ENCODE measurements around the gene DEXI. TPM values are rescaled to one million over a fixed set of nuclear protein-coding genes. Genes with fewer than 3 reads are reported as not detected.

Gene DEXI
- total RNA-seq, 4 donors from 2014 or later: 79.2 to 136 (median 102) TPM

DNA sequence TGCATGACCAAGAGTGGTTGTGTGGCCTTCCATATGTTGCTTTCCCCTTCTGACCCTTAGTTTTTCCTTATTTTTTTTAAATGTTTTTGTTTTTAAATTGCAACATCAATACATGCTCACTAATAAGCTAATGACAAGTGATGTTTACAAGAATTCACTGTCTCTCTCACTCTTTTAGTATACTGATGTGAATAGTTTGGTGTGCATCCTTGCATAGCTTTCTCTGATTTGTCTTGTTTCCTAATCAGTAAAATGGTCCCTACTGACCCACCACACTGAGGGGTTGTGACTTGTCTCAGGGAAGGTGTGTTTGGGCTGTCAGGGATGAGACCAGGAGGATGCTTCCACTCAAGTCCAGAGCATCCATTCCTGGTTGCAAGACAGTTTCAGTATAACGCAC is 39.3 kb downstream of the DEXI start:
- TF ChIP-seq, protein P1, sequence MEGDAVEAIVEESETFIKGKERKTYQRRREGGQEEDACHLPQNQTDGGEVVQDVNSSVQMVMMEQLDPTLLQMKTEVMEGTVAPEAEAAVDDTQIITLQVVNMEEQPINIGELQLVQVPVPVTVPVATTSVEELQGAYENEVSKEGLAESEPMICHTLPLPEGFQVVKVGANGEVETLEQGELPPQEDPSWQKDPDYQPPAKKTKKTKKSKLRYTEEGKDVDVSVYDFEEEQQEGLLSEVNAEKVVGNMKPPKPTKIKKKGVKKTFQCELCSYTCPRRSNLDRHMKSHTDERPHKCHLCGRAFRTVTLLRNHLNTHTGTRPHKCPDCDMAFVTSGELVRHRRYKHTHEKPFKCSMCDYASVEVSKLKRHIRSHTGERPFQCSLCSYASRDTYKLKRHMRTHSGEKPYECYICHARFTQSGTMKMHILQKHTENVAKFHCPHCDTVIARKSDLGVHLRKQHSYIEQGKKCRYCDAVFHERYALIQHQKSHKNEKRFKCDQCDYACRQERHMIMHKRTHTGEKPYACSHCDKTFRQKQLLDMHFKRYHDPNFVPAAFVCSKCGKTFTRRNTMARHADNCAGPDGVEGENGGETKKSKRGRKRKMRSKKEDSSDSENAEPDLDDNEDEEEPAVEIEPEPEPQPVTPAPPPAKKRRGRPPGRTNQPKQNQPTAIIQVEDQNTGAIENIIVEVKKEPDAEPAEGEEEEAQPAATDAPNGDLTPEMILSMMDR (IDR thresholded peaks at IDR 0.05): no peak
- TF ChIP-seq POLR2A (IDR thresholded peaks at IDR 0.05): no peak
- TF ChIP-seq EP300 (IDR thresholded peaks at IDR 0.05): no peak
- TF ChIP-seq POLR2AphosphoS5 (IDR thresholded peaks at IDR 0.05): no peak
- Histone ChIP-seq H3K4me1 (no peaks in the 10 kb centered on the region), H3K27ac (no peak overlapping the region), H3K4me3 (no peak overlapping the region), H3K9me3 (peaks cover 0 to 14% (median 0%) of the 10 kb centered on the region in 3 donors), H3K27me3 (peaks cover 12% of the 10 kb centered on the region), H3K36me3 (peaks cover 0 to 49% of the 10 kb centered on the region in 2 donors)
- no CpG with 5 or more reads among the region's 1 CpG for WGBS, 2 donors (ENCODE audit: low coverage in 1 of 2)
- no peak for ATAC-seq

GRCh38 chr16:10897134-10897533 is 45.1 kb downstream of the DEXI start:
- H3K9me3 ChIP-seq: peaks cover 0 to 1% (median 0%) of the 10 kb centered on the region in 3 donors
- no peak for ATAC-seq
- H3K36me3 ChIP-seq: peaks cover 0 to 10% of the 10 kb centered on the region in 2 donors
- H3K4me3 ChIP-seq: no peak overlapping the region
- H3K4me1 ChIP-seq: no peaks in the 10 kb centered on the region
- no peak overlapping the region for H3K27ac ChIP-seq
- H3K27me3 ChIP-seq: peaks cover 24% of the 10 kb centered on the region
- TF ChIP-seq EP300 (IDR thresholded peaks at IDR 0.05) (no peak), POLR2AphosphoS5 (IDR thresholded peaks at IDR 0.05) (no peak), POLR2A (IDR thresholded peaks at IDR 0.05) (no peak)
- 47 to 80% methylated on average over 5 of the region's 5 CpGs for WGBS, 2 donors (ENCODE audit: low coverage in 1 of 2)

- WGBS, 2 donors (ENCODE audit: low coverage in 1 of 2): 89 to 90% methylated on average over 2 of the region's 2 CpGs
- no peak for ATAC-seq
These were observed 45.5 kb downstream of the DEXI start for GRCh38 chr16:10896723-10897122.

GRCh38 chr16:10896165-10896564 is 46.1 kb downstream of the DEXI start:
- TF ChIP-seq POLR2AphosphoS5 (IDR thresholded peaks at IDR 0.05) (no peak), EP300 (IDR thresholded peaks at IDR 0.05) (no peak), POLR2A (IDR thresholded peaks at IDR 0.05) (no peak)
- TF ChIP-seq, protein P1 (IDR thresholded peaks at IDR 0.05): no peak
- no peaks in the 10 kb centered on the region for H3K4me1 ChIP-seq
- peaks cover 0 to under 1% of the 10 kb centered on the region in 2 donors for H3K36me3 ChIP-seq
- no peaks in the 10 kb centered on the region for H3K9me3 ChIP-seq
- H3K4me3 ChIP-seq: no peak overlapping the region
- no peak overlapping the region for H3K27ac ChIP-seq
- ATAC-seq: no peak
- H3K27me3 ChIP-seq: peaks cover 15% of the 10 kb centered on the region
- 59 to 63% methylated on average over 2 to 3 of the region's 3 CpGs for WGBS, 2 donors (ENCODE audit: low coverage in 1 of 2)

More at GRCh38 chr16:10896723-10897122, 45.5 kb downstream of the DEXI start:
- Histone ChIP-seq H3K4me3 (no peak overlapping the region), H3K27me3 (peaks cover 20% of the 10 kb centered on the region), H3K36me3 (peaks cover 0 to 6% of the 10 kb centered on the region in 2 donors), H3K9me3 (no peaks in the 10 kb centered on the region), H3K27ac (no peak overlapping the region), H3K4me1 (no peaks in the 10 kb centered on the region)
- TF ChIP-seq POLR2A (IDR thresholded peaks at IDR 0.05): no peak
- no peak for TF ChIP-seq EP300 (IDR thresholded peaks at IDR 0.05)
- TF ChIP-seq POLR2AphosphoS5 (IDR thresholded peaks at IDR 0.05): no peak

GRCh38 chr16:10895053-10895946 is 47.0 kb downstream of the DEXI start:
- WGBS, 2 donors (ENCODE audit: low coverage in 1 of 2): 0 to 35% methylated on average over 1 to 14 of the region's 17 CpGs
- H3K9me3 ChIP-seq: no peaks in the 10 kb centered on the region
- H3K27me3 ChIP-seq: peaks cover 22% of the 10 kb centered on the region
- TF ChIP-seq, protein P1 (IDR thresholded peaks at IDR 0.05): no peak
- TF ChIP-seq EP300 (IDR thresholded peaks at IDR 0.05): no peak
- TF ChIP-seq POLR2A (IDR thresholded peaks at IDR 0.05): no peak
- no peak for TF ChIP-seq POLR2AphosphoS5 (IDR thresholded peaks at IDR 0.05)
- ATAC-seq: no peak
- no peak overlapping the region for H3K4me3 ChIP-seq
- H3K36me3 ChIP-seq: no peaks in the 10 kb centered on the region
- H3K27ac ChIP-seq: no peak overlapping the region
- no peaks in the 10 kb centered on the region for H3K4me1 ChIP-seq
